ENCODE measurements around the gene JUNB.

Gene JUNB

DNA sequence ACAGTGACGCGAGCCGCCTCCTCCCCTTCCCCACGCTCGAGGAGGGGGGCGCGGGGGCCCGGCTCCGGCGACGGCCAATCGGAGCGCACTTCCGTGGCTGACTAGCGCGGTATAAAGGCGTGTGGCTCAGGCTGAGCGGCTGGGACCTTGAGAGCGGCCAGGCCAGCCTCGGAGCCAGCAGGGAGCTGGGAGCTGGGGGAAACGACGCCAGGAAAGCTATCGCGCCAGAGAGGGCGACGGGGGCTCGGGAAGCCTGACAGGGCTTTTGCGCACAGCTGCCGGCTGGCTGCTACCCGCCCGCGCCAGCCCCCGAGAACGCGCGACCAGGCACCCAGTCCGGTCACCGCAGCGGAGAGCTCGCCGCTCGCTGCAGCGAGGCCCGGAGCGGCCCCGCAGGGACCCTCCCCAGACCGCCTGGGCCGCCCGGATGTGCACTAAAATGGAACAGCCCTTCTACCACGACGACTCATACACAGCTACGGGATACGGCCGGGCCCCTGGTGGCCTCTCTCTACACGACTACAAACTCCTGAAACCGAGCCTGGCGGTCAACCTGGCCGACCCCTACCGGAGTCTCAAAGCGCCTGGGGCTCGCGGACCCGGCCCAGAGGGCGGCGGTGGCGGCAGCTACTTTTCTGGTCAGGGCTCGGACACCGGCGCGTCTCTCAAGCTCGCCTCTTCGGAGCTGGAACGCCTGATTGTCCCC lies at the start of gene JUNB:
Gene JUNB (plus strand): TSS at position 142 of the 706 bp plus-strand sequence. CDS start 286 bp downstream, at position 428.
- DNase-seq (ENCODE audit: low read depth in 2 of 2, low spot score in 1 of 2) = peak; percentile 85 to 95

- DNase-seq (ENCODE audit: low read depth in 2 of 2, low spot score in 1 of 2) = no peak
Observed at GRCh38 chr19:12745166-12745897, 46.0 kb upstream of the JUNB start.

GRCh38 chr19:12748489-12748888 lies 42.8 kb upstream of the JUNB start:
- no peak for DNase-seq (ENCODE audit: low read depth in 2 of 2, low spot score in 1 of 2)

GRCh38 chr19:12749938-12750521 lies 41.3 kb upstream of the JUNB start:
- DNase-seq (ENCODE audit: low read depth in 2 of 2, low spot score in 1 of 2) = no peak

- no peak for DNase-seq (ENCODE audit: low read depth in 2 of 2, low spot score in 1 of 2)
Observed at GRCh38 chr19:12750851-12751250, 40.4 kb upstream of the JUNB start.

GRCh38 chr19:12751635-12752034 lies 39.7 kb upstream of the JUNB start, which contains the start of gene BEST2:
Gene BEST2, plus strand, starts transcription at chr19:12751791. Its CDS starts 802 bp downstream, at chr19:12752593.
- DNase-seq (ENCODE audit: low read depth in 2 of 2, low spot score in 1 of 2) = no peak

- DNase-seq (ENCODE audit: low read depth in 2 of 2, low spot score in 1 of 2) = no peak
Observed at GRCh38 chr19:12752056-12752781, 39.1 kb upstream of the JUNB start.

- DNase-seq (ENCODE audit: low read depth in 2 of 2, low spot score in 1 of 2) = no peak
Observed at GRCh38 chr19:12754465-12755196, 36.7 kb upstream of the JUNB start.

DNA sequence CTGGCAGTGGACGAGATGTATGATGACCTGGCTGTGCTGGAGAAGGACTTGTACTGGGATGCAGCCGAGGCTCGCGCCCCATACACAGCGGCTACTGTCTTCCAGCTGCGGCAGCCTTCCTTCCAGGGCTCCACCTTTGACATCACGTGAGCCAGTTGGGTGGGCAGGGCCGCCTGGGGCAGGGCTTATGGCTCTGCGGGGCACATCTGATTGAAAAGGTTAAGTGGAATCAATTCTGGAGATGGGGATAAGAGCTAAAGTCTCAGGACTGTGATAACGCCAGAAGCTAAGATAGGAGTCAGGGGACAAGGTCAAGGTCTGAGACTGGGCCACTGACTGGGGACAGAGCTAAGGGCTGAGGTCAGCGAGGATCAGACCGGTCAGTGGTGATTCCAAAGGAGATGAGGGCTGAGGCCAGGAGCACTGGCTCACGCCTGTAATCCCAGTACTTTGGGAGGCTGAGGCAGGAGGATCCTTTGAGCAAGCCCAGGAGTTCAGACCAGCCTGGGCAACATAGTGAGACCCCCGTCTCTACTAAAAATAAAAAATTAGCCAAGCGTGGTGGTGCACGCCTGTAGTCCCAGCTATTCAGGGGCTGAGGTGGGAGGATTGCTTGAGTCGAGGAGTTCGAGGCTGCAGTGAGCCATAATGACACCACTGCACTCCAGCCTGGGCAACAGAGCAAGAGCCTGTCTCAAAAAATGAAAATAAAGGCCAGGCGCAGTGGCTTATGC lies 35.0 kb upstream of the JUNB start:
- DNase-seq (ENCODE audit: low read depth in 2 of 2, low spot score in 1 of 2) = no peak

DNA sequence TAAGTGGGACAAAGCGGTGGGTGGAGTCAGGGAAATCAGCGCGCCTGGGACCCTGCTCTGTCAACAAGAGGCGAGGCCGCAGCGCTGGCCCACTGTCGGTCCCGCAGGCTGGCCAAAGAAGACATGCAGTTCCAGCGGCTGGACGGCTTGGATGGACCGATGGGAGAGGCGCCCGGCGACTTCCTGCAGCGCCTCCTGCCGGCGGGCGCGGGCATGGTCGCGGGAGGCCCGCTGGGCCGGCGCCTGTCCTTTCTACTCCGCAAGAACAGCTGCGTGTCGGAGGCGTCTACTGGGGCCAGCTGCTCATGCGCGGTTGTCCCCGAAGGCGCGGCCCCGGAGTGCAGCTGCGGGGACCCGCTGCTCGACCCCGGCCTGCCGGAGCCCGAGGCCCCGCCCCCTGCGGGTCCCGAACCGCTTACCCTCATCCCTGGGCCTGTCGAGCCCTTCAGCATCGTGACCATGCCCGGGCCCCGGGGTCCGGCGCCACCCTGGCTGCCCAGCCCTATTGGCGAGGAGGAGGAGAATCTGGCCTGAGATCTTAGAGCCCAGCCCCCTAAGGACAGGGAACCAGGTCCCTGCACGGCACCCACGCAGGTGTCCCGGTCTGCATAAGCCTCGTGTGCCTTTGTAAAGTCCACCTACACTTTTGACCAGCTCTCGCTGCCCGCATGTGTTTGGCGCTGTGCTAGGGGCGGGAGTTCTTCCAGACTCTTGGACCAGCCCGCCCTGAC lies 33.6 kb upstream of the JUNB start:
- peak in 1 of 2 donors; percentile 25 for DNase-seq (ENCODE audit: low read depth in 2 of 2, low spot score in 1 of 2)

DNA sequence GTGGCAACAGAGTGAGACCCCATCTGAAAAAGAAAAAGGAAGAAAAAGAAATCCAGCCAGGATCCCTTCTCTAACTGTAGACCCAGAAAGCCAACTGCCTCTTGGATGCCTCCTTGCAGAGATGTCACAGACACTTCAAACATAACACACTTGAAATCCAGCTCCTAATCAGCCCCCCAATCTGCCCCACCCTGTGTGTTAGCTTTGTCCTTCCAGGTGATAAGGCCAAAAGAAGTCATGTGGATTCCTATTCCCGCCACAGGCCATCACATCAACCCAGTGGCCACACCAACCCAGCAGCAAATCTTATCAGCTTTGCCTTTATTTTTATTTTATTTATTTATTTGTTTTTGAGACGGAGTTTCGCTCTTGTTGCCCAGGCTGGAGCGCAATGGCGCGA lies 31.6 kb upstream of the JUNB start:
- DNase-seq (ENCODE audit: low read depth in 2 of 2, low spot score in 1 of 2) = no peak

DNA sequence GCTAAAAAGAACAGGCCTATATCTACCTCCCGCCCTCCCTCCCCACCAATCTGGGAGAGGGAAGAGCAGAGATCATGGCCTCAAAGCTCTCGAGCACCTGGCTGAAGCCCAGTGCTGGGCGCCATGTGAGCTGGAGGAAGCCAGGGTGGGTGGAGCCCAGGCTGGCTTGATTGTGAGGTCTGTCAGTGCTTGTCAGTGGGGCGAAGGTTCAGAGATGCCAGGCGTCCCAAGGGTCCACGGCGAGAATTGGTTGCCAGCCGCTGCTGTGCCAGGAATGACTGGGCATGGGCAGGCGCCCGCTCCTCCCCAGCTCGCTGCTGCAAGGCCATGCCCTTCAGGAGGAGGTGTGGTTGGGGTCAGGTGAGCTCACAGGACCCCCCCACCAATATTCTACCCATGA lies 28.2 kb upstream of the JUNB start:
- no peak for DNase-seq (ENCODE audit: low read depth in 2 of 2, low spot score in 1 of 2)

DNA sequence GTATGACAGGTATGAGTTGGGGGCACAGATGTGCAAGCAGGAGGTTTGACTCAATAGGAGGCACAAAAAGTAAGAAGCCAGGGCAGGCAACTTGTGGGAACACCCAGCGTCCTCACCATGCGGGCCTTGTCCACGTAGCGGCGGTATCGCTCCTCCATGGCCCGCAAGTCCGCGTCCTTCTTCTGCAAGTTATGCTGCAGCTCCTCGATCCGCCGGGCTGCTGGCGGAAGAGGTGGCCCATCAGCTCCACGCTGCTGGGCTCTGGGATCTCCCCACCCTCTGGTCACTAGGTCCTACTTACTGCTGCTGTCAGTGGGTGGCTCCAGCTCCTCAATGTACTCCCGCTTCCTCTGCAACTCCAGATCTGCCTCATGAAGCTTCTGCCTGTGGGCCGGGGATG lies 26.6 kb upstream of the JUNB start:
- DNase-seq (ENCODE audit: low read depth in 2 of 2, low spot score in 1 of 2) = no peak

- no peak for DNase-seq (ENCODE audit: low read depth in 2 of 2, low spot score in 1 of 2)
Observed at GRCh38 chr19:12766051-12766521, 25.2 kb upstream of the JUNB start.

DNA sequence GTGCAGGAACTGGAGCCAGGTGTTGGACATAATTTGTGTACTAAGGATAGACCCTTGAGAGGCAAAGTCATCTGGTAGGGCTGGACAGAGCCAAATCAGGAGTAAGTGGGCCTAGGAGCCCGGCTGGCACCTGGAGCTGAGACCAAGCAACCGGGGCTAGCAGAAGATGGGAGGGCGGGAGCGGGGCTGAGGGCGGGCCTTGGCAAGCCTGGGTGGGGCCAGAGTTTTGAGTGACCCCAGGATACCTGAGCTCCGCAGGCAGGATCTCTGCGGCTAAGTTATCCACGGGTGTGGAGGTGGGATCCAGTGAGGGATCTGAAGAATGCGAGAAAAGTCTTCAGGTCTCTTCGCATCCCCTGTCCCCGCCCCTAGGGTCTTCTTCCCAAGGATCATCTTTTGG lies 24.1 kb upstream of the JUNB start:
- DNase-seq (ENCODE audit: low read depth in 2 of 2, low spot score in 1 of 2) = no peak

GRCh38 chr19:12767666-12768065 lies 23.6 kb upstream of the JUNB start:
- no peak for DNase-seq (ENCODE audit: low read depth in 2 of 2, low spot score in 1 of 2)

DNA sequence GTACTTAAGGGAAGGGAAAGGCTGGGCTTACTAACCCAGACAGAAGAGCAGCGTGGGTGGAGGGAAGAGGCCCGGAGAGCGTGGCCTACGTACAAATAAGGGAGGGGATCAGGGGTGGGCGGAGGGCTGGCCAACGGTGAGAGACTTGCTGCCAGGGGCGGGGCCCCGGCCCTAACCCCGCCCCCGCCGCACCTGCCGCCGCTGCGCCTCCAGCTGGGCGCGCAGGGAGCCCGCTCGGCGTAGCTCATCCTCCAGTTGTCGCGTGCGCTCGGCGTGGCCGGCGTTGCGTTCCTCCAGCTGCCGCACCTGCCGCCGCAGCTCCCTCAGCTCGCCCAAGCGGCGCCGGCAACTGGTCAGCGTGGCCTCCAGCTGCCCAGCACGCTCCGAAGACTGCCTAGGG lies 21.6 kb upstream of the JUNB start:
- DNase-seq (ENCODE audit: low read depth in 2 of 2, low spot score in 1 of 2) = no peak

DNA sequence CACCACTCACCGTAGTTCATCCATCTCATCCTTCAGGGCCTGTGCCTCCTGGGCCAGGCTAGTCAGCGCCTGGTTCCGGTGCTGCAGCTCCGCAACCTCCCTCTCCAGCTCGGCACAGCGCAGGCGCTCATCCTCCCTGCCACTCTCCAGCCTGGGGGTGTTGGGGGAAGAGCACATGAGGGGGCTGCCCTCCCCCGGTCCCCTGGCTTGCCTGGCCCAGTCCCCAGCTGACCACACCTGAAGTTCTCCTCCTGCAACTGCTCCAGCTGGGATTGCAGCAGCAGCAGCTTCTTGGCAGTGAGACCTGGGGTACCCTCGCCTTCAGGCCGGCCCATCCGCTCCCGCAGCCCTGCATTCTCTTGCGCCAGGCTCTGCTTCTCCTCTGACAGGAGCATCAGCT lies 20.4 kb upstream of the JUNB start:
- no peak for DNase-seq (ENCODE audit: low read depth in 2 of 2, low spot score in 1 of 2)

GRCh38 chr19:12772323-12772722 lies 19.0 kb upstream of the JUNB start:
- DNase-seq (ENCODE audit: low read depth in 2 of 2, low spot score in 1 of 2) = no peak
